ENCODE results near the gene MRNIP.
A peak's percentile ranks its signal among the peaks of the same experiment; 100 is the strongest.

MRNIP gene

GRCh38 chr5:179820127-179820482 lies 38.5 kb downstream of the MRNIP start:
- no peak for DNase-seq

GRCh38 chr5:179819296-179820126 lies 39.1 kb downstream of the MRNIP start:
- DNase-seq, result no peak

GRCh38 chr5:179818746-179819295 lies 39.8 kb downstream of the MRNIP start:
- DNase-seq, result peak in 1 of 2 experiments; percentile 28

- no peak for DNase-seq
These were observed 40.5 kb downstream of the MRNIP start for GRCh38 chr5:179817890-179818745.

- no peak for DNase-seq
These were observed 41.2 kb downstream of the MRNIP start for GRCh38 chr5:179817470-179817840.

- DNase-seq, result no peak
These were observed 41.7 kb downstream of the MRNIP start for GRCh38 chr5:179816796-179817469.

GRCh38 chr5:179816401-179816795 lies 42.2 kb downstream of the MRNIP start:
- no peak for DNase-seq

- no peak for DNase-seq
These were observed 42.9 kb downstream of the MRNIP start for GRCh38 chr5:179815491-179816249.

GRCh38 chr5:179814090-179814489 lies 44.5 kb downstream of the MRNIP start:
- DNase-seq, result no peak

GRCh38 chr5:179812997-179813607 lies 45.5 kb downstream of the MRNIP start:
- DNase-seq, result no peak

GRCh38 chr5:179812135-179812825 lies 46.3 kb downstream of the MRNIP start:
- peak; percentile 53 to 91 for DNase-seq

- no peak for DNase-seq
These were observed 52.2 kb downstream of the MRNIP start, which contains the start of gene MGAT4B for GRCh38 chr5:179806250-179807048. Gene MGAT4B (minus strand): TSS chr5:179806866. CDS start chr5:179806583, 283 bp downstream.

GRCh38 chr5:179805529-179806249 lies 52.9 kb downstream of the MRNIP start:
- no peak for DNase-seq

GRCh38 chr5:179805070-179805528 lies 53.5 kb downstream of the MRNIP start:
- DNase-seq, result no peak

GRCh38 chr5:179804555-179804947 lies 54.1 kb downstream of the MRNIP start:
- no peak for DNase-seq

GRCh38 chr5:179803651-179804554 lies 54.7 kb downstream of the MRNIP start:
- DNase-seq, result no peak

- no peak for DNase-seq
These were observed 55.6 kb downstream of the MRNIP start for GRCh38 chr5:179802950-179803562.
